Erythroblast (primary cell): ENCODE results near the gene KAT5.
"Not testable (repeated sequence)": the region's sequence is repeated elsewhere in the genome, so short reads cannot be mapped to it uniquely, and the experiment has no call there.

Experiments
- DNase-seq, 2 experiments: peaks; one replicate each; lab custom pipeline; 2025; lab: John Stamatoyannopoulos, UW
- GATA1 ChIP-seq: IDR thresholded peaks from 2 replicates; pipeline ENCODE4 v1.6.1; 2011; ENCODE audit warnings: low read depth, mild to moderate bottlenecking, control low read depth, low read length, moderate library complexity
- POLR2A ChIP-seq: IDR thresholded peaks from 2 replicates; pipeline ENCODE4 v1.6.1; 2011; ENCODE audit warnings: mild to moderate bottlenecking, low read length

KAT5 gene

GRCh38 chr11:65699306-65699705 is 12.7 kb upstream of the KAT5 start:
- TF ChIP-seq GATA1 (no peak), POLR2A (no peak)

GRCh38 chr11:65700399-65700798 is 11.7 kb upstream of the KAT5 start:
- no peak for DNase-seq
- no peak for TF ChIP-seq POLR2A
- TF ChIP-seq GATA1, result no peak

More at GRCh38 chr11:65699306-65699705, 12.7 kb upstream of the KAT5 start:
- no peak for DNase-seq

GRCh38 chr11:65701686-65702085 is 10.4 kb upstream of the KAT5 start:
- no peak for TF ChIP-seq GATA1
- no peak for TF ChIP-seq POLR2A
- DNase-seq, result no peak

- TF ChIP-seq GATA1, result no peak
- TF ChIP-seq POLR2A, result no peak
- no peak for DNase-seq
Observed at GRCh38 chr11:65703846-65704245, 8.2 kb upstream of the KAT5 start.

GRCh38 chr11:65706303-65706763 is 5.7 kb upstream of the KAT5 start:
- DNase-seq, result peak; percentile 67 to 72

- not testable (repeated sequence) for DNase-seq
Observed at GRCh38 chr11:65707002-65707401, 5.0 kb upstream of the KAT5 start.

- TF ChIP-seq GATA1, result no peak
- no peak for TF ChIP-seq POLR2A
- DNase-seq, result no peak
Observed at GRCh38 chr11:65708451-65708850, 3.6 kb upstream of the KAT5 start.

GRCh38 chr11:65709661-65710060 is 2.4 kb upstream of the KAT5 start:
- no peak for TF ChIP-seq POLR2A
- TF ChIP-seq GATA1, result no peak
- DNase-seq, result peak; percentile 24 to 45

- no peak for TF ChIP-seq GATA1
- no peak for TF ChIP-seq POLR2A
- DNase-seq, result no peak
Observed at GRCh38 chr11:65710421-65710820, 1.6 kb upstream of the KAT5 start.

GRCh38 chr11:65712633-65713076 is 603 bp downstream of the KAT5 start:
- no peak for TF ChIP-seq POLR2A
- no peak for TF ChIP-seq GATA1
- no peak for DNase-seq

GRCh38 chr11:65713212-65713969 is 1.3 kb downstream of the KAT5 start:
- TF ChIP-seq POLR2A (no peak), GATA1 (no peak)
- no peak for DNase-seq

GRCh38 chr11:65714433-65714832 is 2.4 kb downstream of the KAT5 start:
- no peak for DNase-seq
- TF ChIP-seq POLR2A, result no peak
- no peak for TF ChIP-seq GATA1

GRCh38 chr11:65716302-65716701 is 4.2 kb downstream of the KAT5 start:
- TF ChIP-seq GATA1 (no peak), POLR2A (peak; percentile 33)
- no peak for DNase-seq

- no peak for TF ChIP-seq GATA1
- no peak for TF ChIP-seq POLR2A
- DNase-seq, result no peak
Observed at GRCh38 chr11:65716774-65717405, 4.8 kb downstream of the KAT5 start.
